ENCODE results near the gene VAPB.

VAPB gene

GRCh38 chr20:58381627-58382026 is 7.4 kb upstream of the VAPB start:
- no peak for DNase-seq

- DNase-seq: no peak
These were observed 6.9 kb upstream of the VAPB start for GRCh38 chr20:58382096-58382495.

DNA sequence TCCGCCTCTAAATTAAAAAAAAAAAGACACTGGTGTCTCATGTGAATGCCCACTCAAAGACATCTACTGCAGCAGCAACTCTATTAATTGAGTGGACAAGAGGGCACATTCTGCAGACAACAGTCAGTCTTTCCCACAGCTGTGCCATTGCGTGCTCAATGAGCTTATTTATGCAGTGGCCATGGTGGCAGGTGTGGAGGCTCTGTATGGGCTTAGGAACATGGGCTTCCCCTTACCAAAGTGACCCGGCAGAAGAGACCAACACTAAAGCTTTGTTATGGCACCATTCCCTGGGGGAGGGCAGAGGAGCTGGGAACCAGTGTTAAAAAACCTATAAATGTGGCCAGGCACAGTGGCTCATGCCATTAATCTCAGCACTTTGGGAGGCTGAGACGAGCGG is 4.2 kb upstream of the VAPB start:
- DNase-seq: no peak

GRCh38 chr20:58388028-58388601 is 914 bp upstream of the VAPB start:
- no peak for DNase-seq

DNA sequence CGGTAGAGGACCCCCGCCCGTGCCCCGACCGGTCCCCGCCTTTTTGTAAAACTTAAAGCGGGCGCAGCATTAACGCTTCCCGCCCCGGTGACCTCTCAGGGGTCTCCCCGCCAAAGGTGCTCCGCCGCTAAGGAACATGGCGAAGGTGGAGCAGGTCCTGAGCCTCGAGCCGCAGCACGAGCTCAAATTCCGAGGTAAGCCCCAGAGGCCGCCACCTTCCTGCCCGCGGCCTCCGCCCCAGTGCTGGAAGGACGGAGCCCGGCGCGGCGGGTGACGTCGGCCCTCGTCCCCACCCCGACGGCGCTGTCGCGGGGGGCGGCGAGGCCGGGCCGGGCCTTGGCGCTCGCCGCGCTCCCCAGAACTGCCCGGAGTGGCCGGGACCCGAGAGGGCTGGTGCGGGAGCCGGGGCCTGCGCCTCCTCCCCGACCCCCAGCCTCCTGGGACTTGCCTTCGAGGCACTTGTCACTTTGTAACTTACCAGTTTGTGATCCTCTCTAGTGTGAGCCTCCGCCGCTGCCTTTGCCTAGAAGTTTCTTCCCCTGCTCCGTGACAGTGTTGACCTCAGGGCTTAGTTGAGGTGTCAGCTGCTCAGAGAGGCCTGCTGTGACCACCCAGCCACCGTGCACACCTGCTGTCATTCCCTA is 417 bp downstream of the VAPB start:
- DNase-seq: no peak

DNA sequence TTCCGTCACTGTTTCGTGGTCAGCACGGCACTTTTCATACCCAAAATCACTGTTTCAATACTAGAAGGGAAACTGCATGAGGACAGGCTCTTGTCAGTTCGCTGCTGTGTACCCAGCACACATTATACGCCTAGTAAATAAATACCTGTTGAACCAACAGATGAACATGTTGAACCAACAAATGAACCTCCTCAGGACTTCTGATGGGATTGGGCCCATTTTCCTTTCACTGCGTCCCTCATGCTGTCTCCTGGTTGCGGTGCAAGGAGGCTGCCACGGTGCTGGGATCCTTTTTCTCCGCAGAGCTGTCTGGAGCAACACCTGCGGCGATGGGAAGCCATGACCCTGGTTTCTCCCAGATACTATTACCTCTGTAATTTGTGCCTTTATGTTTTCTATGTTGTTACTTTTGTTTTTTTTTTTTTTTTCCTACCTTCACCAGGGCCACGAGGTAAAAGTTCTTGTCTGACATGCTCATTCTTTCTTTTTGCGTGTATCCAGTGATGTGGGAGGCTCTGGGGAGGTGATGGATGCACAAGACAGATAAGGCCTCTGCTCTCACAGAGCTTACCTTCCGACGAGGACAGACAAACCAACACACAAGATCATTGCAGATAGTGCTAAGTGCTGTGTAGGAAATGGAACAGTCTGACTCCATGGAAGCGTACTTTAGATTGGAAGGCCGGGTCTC is 1.1 kb downstream of the VAPB start:
- no peak for DNase-seq

DNA sequence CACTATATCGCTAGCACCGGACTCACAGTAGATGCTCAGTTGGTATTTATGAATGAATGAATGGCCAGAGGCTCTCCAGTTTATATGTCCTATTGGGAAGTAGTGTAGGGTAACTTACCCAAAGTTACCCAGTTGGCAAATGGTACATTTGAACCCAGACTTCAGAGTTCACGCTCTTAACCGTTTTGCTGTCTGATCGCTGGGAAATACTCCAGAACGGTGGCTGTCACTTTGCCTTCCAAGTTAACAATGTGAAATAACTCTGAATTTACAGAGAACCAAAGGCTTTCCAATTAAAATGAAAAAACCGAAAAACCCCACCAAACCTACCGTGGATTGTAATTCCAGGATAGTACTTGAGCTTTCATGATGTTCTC is 1.6 kb downstream of the VAPB start:
- DNase-seq: no peak

DNA sequence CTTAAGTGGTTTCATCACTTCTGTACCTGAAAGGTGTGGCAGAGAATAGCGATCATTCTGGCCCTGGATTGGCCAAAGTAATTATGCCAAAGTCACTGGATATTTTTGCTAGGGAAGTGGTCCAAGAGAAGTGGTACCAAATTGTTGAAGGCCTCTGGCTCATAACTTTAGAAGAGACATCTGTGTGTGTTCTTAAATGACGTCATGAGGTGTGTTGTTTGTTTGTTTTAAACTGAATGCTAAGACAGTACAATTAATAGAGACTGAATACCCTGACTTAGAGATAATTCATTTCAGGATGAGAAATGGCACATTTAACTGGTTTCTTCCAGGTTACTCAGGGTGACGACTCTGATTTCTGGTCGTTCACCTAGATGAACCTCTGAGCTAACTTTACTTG is 3.3 kb downstream of the VAPB start:
- no peak for DNase-seq

- DNase-seq: no peak
These were observed 4.3 kb downstream of the VAPB start for GRCh38 chr20:58393299-58393698.

GRCh38 chr20:58394801-58395200 is 5.8 kb downstream of the VAPB start:
- no peak for DNase-seq

DNA sequence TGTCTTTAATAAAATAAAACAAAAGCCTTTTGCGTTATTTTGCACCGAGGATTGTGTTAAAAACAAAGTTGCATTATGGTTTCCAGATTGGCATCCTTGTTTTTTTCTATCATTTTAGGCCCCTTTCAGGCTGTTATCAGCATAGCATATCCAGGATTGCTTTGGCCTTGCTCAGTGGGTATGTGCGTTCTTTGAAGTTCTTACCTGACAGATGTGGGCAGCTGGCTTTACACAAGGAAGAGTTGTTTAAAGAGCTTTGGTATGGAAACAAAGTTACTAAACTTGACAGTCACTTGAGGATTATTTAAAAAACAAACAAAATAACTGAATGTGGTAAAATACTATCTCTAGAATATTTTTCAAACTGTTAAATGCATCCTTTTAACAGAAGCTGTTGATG is 6.6 kb downstream of the VAPB start:
- no peak for DNase-seq

DNA sequence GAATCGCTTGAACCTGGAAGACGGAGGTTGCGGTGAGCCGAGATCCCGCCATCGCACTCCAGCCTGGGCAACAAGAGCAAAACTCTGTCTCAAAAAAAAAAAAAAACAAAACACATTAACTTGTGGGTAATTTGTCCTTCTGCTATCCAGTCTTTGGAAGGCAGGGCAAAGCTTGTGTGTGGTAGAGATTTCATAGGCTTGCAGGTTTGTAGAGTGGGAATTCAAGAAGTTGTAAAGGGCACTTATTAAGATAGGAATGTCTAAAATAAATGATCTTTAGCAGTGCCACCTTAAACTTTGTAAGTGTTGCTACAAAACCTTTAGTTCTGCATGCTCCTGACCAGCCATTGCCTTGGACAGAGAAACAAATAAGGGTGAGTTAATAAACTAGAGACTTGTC is 8.4 kb downstream of the VAPB start:
- no peak for DNase-seq

DNA sequence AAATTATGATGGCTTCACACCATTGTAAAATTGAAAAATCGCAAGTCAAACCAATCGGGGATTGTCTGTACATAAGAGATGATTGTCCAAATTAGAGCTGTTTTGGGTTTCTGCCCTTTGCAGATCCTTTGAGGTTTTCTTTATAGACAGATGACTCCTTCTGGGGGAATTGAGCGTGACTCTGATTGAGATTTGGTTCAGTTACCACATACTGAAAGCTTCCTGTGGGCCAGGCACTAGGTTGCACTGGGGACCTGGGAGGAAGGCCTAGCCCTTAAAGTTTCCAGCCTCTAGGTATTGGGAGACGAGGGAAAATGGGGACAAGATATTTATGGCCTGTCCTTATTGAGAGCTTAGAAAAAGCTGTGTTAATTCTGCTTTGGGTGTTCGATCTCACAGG is 9.2 kb downstream of the VAPB start:
- no peak for DNase-seq

DNA sequence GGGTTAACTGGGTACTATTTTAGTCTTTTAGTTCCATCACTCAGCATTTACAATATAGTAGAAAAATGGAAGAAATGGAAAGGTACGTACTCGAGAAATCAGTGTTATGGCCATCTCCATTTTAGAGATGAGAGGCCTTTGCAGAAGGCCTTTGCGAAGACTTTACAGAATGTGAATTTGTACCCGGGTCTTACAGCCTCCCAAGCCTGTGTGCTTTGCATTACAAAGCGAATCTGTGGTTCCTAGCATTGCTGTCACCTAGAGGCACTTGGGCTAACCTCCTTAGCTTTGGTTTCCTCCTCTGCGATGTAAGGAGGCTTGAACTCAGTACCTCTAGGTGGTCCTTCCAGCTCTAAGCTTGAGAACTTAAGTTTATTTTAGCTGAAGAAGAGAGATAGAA is 10.9 kb downstream of the VAPB start:
- DNase-seq: no peak

- DNase-seq: no peak
These were observed 12.1 kb downstream of the VAPB start for GRCh38 chr20:58401162-58401561.

DNA sequence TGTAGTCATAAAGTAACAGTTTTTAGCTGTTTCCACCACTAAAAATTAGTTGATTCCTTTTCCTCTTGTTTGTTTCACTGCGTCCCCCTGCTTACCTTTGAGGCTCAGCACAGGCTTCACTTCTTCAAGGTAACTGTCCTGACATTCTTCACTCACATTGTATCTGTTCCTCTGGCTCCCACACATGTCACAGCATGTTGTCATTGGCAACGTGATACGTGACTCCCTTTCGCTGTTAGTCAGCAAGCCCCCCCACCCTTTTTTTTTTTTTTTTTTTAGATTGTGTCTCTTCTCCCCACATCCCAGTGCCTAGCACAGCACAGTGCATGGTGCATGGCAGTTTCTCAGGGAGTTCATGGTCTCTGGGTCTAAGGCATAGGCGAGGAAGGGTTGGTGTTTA is 13.3 kb downstream of the VAPB start:
- DNase-seq: no peak

DNA sequence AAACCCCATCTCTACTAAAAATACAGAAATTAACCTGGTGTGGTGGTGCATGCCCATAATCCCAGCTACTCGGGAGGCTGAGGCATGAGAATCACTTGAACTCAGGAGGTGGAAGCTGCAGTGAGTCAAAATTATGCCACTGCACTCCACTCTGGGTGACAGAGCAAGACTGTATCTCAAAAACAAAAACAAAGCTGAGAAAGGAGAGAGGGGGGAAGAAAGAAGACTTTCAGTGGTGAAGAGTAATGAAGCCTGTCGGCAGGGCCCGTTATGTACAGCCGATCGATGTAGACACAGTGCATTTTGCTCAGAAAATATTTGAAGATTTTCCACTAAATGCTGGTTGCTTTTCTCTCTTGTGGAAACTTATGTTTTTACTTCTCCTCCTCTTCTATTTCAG is 13.8 kb downstream of the VAPB start:
- no peak for DNase-seq

- no peak for DNase-seq
These were observed 14.2 kb downstream of the VAPB start for GRCh38 chr20:58403272-58403671.

DNA sequence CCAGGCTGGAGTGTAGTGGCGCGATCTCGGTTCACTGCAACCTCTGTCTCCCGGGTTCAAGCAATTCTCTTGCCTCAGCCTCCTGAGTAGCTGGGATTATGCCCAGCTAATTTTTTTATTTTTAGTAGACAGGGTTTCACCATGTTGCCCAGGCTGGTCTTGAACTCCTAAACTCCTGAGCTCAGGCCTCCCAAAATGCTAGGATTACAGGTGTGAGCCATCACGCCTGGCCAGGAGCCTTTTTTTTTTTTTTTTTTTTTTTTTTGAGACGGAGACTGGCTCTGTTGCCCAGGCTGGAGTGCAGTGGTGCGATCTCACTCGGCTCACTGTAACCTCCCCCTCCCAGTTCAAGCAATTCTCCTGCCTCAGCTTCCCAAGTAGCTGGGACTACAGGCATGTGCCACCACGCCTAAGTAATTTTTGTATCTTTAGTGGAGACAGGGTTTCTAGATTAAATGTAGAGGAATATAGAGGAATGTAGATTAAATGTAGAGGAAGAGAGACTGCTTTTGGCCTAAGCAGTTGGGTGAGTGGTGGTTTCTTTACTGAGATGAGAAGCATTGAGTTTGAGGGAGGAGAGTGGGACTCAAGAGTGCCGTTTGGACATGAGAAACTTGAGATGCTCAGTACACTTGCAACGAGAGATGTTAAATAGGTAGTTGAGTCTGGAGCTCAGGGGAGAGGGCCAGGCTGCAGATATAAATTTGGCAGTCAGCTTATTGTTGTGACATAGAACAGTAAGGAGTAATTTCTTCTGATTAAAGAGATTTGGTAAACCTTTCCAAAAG is 16.7 kb downstream of the VAPB start:
- no peak for DNase-seq

DNA sequence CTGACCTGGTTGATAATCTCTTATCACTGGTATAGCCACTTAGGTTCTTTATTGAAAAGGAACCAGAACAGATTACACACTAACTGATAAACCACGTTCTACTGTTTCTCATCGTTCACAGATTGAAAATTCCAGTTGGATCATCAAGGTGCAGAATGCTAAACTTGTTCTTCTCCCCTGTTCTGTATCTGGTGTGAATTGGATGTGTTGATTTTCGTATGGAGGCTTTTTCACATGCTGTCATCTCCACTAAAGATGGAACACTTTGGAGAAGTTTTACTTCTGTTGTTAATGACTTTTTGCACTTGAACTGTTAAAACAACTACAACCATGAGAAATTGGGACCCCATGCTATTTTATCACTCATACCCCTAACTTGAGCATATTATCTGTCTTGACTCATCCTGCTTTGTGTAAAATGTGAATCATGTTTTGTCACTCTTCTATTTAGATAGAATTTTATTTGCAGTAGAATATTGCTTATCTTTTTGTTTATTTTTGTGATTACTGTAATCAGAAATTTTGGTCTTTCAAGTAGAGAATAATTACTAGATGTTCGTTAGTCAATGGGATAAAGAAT is 17.5 kb downstream of the VAPB start:
- DNase-seq: no peak

DNA sequence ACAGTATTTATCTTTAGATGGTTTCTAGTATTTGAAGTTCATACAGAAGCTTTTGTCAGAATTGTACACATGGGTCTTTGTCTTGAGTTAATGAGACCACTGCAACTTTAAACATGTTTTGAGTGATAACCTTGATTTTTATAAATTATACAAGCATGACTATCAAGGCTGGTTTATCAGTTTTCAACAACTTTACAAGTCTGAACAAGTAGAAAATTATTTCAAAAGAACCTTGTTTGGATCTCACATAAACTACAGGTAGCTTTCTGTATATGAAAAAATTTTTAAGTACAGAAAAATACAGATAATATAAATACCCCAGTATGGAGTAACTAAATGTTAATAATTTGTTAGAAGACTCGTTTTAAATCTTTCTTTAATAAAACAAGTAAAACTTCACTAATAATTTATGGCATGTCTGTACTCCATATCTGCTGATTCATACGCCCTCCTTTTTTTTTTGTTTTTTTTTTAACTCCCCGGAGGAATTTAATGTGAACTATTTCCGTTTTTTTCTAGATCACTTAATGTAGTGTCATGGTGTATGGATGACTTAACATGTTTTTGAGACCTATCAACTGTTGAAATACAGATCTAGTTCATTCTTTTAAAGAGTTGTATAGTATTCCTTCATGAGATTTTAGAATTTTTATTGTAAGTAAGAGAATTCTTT is 18.3 kb downstream of the VAPB start:
- no peak for DNase-seq

GRCh38 chr20:58407966-58408557 is 19.0 kb downstream of the VAPB start:
- no peak for DNase-seq
